NK-92 (cell line): ENCODE results near the gene FAM83B.
"Not testable (repeated sequence)": the region's sequence is repeated elsewhere in the genome, so short reads cannot be mapped to it uniquely, and the experiment has no call there.

ENCODE experiments used
- DNase-seq: peaks from one replicate; lab custom pipeline; 2025; ENCODE audit not compliant: unreplicated experiment; lab: John Stamatoyannopoulos, UW

FAM83B gene

DNA sequence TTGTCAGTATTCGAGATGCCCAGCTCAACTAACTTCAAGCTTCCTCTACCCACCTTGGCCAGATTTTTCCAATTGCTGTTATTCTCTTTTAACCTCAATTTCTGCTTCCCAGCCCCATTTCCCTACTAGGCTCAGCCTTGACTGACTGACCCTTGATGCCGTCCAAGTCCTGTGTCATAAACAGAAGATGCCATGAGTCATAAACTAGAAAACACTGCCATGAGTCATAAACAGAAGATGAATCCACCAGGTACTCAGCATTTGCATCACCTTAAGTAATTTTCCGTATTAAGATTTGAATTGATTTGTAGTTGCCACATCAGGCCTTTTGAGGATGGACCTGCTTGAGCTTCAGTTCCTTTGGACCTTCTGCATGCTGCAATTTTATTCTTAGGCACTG is 123.8 kb downstream of the FAM83B start:
- no peak for DNase-seq

DNA sequence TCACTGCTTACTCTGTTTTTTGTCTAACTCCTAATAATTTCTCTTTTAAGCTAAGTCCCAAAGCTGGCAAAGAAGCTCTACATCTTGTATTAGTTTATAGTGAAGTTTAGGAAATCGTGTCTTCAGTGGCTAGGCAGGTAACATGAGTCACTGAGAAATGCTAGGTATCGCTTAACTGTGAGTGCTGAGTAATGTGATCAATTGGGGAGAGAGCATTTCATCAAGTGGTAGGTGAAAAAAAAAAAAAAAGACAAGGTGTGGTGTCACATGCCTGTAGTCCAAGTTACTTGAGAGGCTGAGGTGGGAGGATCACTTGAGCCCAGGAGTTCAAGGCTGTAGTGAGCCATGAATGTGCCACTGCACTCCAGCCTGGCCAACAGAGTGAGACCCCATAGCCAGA is 125.3 kb downstream of the FAM83B start:
- no peak for DNase-seq

DNA sequence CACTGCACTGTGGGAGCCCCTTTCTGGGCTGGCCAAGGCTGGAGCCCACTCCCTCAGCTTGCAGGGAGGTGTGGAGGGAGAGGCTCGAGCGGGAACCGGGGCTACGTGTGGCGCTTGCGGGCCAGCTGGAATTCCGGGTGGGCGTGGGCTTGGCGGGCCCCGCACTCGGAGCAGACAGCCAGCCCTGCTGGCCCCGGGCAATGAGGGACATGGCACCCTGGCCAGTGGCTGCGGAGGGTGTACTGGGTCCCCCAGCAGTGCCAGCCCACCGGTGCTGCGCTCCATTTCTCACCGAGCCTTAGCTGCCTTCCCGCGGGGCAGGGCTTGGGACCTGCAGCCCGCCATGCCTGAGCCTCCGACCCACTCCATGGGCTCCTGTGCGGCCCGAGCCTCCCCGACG is 132.6 kb downstream of the FAM83B start:
- not testable (repeated sequence) for DNase-seq

DNA sequence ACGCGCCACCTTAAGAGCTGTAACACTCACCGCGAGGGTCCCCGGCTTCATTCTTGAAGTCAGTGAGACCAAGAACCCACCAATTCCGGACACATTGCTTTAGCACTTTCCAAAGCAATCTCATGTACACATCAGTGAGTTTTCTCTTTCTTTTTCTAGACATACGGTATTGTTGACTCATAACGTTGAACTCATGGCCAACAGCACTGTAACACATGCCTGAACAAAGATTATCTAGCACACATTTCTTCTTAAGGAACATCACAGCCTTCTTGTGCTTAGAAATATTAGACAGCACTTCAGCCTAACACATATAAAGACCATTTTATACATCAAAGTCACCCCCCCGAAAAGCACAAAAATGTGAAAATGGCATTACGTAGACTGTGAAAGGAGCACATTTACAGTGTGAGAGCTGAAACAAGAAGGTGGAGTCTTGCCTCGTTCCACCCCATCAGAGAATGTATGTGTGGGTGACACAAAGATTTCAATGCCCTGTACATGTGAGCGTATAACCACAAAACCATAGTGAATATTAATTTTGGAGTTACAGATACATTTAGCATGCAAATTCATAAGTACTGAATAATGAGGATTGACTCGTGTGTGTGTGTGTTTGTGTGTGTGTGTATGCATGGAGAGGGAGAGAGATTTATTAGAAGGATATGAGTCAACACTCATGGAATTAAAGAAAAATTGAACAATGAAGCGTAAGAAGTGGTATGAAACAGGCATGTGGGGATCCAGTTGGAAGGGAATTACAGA is 134.1 kb downstream of the FAM83B start:
- no peak for DNase-seq

DNA sequence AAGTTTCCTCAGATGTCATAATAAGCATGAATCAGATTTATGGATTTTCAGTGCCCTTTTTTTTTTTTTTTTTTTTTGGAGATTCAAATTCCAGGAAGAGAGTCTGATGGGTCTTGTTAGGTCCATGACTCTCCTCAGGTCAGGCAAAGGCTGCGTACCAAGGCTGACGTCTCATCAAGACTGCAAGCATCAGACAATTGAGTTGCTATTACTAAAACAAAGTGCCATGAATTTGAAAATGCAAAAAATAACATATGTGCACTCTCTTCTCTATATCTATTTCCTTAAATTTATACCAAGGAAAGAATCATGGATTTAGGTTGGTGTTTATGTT is 134.7 kb downstream of the FAM83B start:
- DNase-seq: no peak

DNA sequence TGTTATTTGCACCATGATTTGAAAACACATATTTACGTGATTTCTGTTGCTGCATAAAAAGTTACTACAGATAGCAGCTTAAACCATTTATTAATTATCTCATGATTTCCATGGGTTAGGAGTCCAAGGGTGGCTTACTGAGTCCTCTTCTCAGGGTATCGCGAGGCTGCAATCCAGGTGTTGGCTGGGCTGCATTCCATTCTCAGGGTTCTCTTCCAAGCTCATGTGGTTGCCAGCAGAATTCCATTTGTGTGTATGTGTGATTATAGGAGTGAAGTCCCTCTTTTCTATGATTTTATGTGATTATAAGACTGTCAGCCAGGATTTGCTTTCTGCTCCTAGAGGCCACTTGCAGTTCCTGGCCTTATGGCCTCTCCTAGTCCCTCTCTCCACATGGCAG is 135.1 kb downstream of the FAM83B start:
- no peak for DNase-seq

DNA sequence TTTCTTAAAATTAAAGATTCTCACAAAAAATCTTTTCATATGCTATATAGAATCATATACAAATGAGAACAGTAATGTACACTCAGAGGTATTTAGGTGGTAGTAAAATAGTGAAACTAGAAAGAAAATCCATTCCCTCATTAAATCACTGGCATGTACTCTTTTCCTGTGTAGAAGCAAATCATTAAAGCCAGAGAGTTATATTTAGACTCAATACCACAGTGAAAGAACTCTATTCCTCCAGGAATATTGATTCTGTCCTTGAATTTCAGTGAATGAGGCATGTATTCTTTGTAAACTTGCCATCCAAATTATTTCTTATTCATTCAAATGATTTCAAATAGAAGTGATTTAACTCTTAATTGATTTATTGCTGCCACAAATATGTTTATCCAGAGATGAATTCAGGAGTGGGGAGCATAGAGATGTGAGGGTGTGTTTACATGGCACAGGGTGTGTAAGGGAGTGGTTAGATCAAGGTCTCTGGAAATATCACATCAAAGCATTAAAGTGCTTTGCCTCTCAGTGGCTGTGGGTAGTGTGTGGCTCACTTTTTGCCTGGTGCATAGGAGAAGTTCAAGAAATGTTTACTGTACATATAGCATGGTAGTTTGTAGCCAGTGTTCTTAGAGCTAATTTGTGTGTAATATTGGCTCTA is 141.2 kb downstream of the FAM83B start:
- DNase-seq: no peak

DNA sequence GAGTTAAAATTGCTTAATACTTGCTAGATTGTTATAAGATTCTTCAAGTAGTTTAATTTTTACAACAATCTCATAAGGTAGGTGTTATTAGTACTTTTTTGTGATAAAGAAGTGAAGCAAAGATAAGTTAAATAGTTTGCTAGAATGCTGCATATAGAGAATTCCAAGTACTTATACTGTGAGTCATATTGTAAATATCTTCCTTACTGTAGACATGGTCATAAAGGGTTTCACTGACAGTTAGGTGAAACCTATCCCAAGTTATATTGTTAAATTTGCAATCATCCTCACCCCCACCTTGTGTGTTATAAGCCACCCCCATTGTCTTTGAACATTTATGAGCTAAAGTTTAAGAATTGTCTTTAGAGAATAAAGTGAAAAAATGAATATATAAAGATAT is 142.0 kb downstream of the FAM83B start:
- DNase-seq: no peak

DNA sequence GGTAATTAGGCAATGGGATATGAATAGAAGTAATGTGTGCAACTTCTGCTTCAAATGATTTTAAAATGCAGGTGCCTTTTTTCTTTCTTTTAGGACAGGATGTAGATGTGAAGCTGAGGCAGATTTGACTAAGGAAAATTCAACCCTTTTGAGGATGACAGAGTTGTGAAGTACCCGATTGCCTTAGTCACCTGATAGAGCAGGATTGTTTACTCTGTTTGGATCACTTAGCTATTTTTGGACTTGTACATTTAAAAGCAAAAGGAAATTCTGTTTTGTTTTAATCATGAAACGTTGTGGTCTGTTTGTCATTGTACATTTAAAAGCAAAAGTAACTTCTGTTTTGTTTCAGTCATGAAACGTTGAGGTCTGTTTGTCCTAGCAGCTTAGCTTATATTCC is 143.4 kb downstream of the FAM83B start:
- DNase-seq: no peak
